AG09319 (cell line): Measurements from ENCODE around the gene MED17.

Experiments
- DNase-seq: peaks from one replicate; pipeline ENCODE4 v3.0.0-alpha.2; 2010; ENCODE audit warnings: low read depth; ENCODE audit errors: extremely low read depth
- CTCF ChIP-seq: IDR thresholded peaks from 2 replicates; pipeline ENCODE4 v1.5.1; 2011; ENCODE audit warnings: low read depth, mild to moderate bottlenecking, inconsistent platforms, low read length, moderate library complexity

Gene MED17

DNA sequence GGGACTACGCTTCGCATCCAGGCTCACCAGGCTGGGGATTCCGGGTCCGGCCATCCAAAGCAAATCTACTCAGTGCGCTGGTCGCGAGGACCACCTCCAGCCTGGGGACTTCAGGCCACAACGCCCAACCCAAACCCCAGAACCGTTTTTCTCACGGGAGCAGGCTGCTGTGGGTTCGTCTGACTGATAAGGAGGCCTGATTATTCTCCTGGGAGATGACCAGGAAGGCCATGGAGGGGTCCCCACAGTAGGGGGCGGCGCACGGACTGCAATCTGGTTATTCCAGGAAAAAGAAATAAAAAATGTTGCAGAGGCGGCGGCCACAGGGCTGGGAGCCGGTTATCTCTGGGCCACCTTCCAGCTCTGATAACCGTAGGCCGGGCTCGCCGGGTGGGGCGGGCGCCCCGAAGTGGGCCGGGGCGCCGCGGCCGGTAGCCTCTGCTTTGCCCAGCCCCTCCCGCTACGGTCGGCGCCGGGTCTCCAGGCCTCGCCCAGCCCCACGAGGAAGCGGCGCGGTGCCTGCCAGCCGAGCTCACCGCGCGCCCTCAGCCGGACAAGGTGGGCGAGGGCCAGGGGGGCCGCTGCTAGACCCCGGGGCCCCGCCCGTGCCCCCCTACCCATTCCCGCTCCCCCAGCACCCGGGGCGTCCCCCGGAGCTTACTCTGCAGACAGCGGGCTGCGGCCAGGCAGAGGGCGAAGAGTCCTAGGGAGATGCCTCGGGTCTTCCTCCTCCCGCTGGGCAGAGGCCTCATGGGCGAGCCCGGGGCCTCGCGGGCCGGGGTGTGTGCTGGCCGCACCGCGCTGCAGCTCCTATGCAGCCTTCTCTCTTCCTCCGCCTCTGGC lies 65.9 kb downstream of the MED17 start:
- no peak; the same call in none of the 2 replicates for TF ChIP-seq CTCF
- DNase-seq, result no peak

GRCh38 chr11:93850594-93851018 lies 66.5 kb downstream of the MED17 start, which contains the start of gene VSTM5:
Gene VSTM5 (minus strand): TSS chr11:93850618. CDS start chr11:93850502, 116 bp downstream.
- DNase-seq, result no peak

DNA sequence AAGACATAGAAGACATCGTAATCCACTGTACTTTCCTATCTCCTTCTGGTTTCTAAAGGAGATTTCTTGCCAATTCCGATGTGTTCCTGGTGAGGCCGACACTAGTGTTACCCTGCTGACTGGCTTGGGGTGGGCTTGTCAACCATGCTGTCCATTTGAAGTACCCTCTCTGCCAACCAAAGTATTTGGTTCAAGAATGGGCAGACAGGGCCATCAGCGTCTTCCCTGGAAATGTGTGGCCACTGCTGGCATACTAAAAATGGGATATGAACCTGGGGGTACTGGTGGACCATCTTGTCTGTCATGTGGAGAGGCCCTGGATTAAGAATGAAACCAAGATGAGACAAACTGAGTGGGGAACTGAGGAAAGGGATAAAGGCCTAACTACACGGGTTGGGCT lies 68.2 kb downstream of the MED17 start:
- TF ChIP-seq CTCF, result no peak

More at GRCh38 chr11:93850594-93851018, 66.5 kb downstream of the MED17 start, which contains the start of gene VSTM5:
- TF ChIP-seq CTCF, result no peak

DNA sequence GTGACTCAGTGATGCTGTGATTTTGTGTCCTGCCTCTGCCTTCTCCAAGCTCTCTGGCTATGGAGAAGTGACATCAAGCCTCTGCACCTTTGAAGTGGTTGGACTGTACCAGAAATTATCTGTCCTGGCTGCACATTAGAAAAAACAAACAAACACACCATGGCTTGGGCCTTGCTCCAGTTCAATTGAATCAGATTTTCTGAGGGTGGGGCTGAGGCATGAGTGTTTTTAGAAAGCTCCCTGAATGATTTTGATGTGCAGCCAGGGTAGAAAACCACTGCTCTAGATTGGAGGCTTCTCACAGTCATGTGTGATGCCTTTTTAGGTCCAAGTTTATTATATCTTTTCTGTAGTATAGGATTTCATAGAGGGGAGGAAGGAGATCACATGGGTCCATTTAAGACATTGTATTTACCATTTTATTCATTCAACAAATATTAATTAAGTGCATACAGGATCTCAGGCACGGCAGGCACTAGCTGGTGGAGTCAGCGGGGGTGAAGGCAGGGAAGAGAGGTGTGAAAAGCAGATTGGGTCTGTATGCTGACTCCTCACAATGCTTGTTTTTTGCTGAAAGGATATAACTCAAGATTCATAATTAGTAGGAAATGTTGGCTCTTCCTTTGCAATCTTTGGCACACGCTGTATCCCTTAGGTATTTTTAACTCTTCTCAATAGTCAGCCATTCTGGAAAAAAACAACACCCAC lies 73.5 kb downstream of the MED17 start:
- no peak for DNase-seq
- TF ChIP-seq CTCF, result no peak

More for the DNA sequence above, 68.2 kb downstream of the MED17 start:
- DNase-seq, result no peak

DNA sequence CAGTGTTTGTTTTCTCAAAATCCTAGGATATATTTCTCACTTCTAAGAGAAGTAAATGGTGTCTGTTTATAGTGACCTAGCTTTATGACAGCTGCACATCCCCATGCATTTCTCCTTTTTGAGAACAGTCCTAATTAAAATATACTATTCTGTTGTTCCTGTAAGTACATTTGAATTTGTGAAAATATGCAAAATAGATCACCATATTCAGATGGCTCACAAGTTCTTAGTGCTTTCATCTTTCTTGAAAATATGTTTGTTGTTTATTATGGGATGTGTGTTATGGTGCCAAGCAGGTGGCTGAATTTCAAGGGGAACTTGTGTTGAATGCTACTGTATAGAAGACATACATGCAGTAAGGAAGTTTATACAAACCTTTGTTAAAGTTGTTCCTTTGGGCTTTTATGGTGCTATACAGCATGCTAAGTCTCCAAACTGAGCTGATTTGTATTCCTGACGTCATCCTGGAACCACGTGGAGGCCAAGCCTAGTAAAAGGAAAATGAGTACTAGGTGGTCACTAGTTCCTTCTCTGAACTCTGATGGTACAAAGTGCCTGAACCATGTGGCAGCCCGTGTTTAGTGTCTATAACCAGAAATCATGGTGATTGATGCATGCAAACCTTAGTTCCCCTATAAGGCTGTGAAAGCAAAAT lies 74.2 kb downstream of the MED17 start:
- no peak for DNase-seq
- TF ChIP-seq CTCF, result no peak

DNA sequence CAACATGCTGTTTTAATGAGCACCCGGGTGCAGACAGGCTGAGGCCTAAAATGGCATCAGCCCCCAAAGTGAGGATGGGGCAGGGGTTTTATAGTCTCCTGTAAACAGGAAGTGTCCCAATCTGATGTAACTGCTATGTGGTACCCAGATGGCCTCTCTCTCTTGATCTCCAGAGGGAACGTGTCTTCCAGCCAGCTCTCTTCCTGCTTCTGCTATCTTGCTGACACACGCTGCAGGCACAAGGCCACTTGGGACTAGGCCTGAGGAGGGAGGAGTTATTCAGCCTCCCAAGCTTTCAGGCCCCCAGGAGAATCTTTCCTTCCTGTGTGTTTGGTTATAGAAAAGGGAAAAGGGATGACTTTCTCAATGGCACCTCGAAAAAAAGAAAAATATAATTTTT lies 77.7 kb downstream of the MED17 start:
- no peak for DNase-seq
- no peak for TF ChIP-seq CTCF
